OCI-LY3 (cell line): ENCODE measurements around the gene PKP1.

Experiments used
- H2AFZ ChIP-seq: fragments of 200-600, 300-600 bp; shearing (Covaris generic); 2 replicates; pipeline ENCODE4 v1.6.0; 2014; ENCODE audit warnings: antibody characterized with exemption, low read depth, low read length
- H3K27ac ChIP-seq: fragments of 200-600, 300-600 bp; sonication (generic); 2 replicates; pipeline ENCODE4 v1.5.1; 2014; ENCODE audit warnings: mild to moderate bottlenecking, low read length, moderate library complexity, mixed read lengths
- H3K27me3 ChIP-seq: fragments of 200-600, 300-600 bp; sonication (generic); 2 replicates; pipeline ENCODE4 v1.6.1; 2014; ENCODE audit warnings: low read depth, low read length, mixed read lengths
- H3K36me3 ChIP-seq: fragments of 200-600, 300-600 bp; sonication (generic); replicated peaks from 2 replicates; pipeline ENCODE3; 2014; ENCODE audit warnings: low read depth, low read length, mixed read lengths
- H3K4me1 ChIP-seq: fragments of 300-600, 200-600 bp; sonication (generic); 2 replicates; pipeline ENCODE4 v1.6.1; 2014; ENCODE audit warnings: low read length, mixed read lengths
- H3K4me2 ChIP-seq: fragments of 200-600, 300-600 bp; sonication (generic); 2 replicates; pipeline ENCODE4 v1.6.1; 2014; ENCODE audit warnings: low read length, mixed read lengths
- H3K4me3 ChIP-seq: fragments of 300-600, 200-600 bp; sonication (generic); 2 replicates; pipeline ENCODE4 v1.5.1; 2014; ENCODE audit warnings: antibody characterized with exemption, mild to moderate bottlenecking, low read length, moderate library complexity
- H3K79me2 ChIP-seq: fragments of 300-600, 200-600 bp; shearing (Covaris generic); 2 replicates; pipeline ENCODE4 v1.6.1; 2014; ENCODE audit warnings: mild to moderate bottlenecking, low read length, mixed read lengths
- H3K9ac ChIP-seq: fragments of 300-600, 200-600 bp; shearing (Covaris generic); 2 replicates; pipeline ENCODE4 v1.6.0; 2014; ENCODE audit warnings: mild to moderate bottlenecking, low read length, moderate library complexity
- H3K9me3 ChIP-seq: fragments of 200-600, 300-600 bp; shearing (Covaris generic); 2 replicates; pipeline ENCODE4 v1.6.1; 2014; ENCODE audit warnings: low read length, mixed read lengths; ENCODE audit not compliant: insufficient read depth
- H4K20me1 ChIP-seq: fragments of 200-600, 300-600 bp; sonication (generic); 2 replicates; pipeline ENCODE4 v1.6.1; 2016; ENCODE audit warnings: low read length, mixed read lengths; ENCODE audit not compliant: insufficient read depth
- EZH2phosphoT487 ChIP-seq: fragments of 200-600 bp; shearing (Covaris generic); IDR thresholded peaks from 2 replicates; pipeline ENCODE4 v1.6.1; 2018; ENCODE audit warnings: antibody characterized with exemption, mixed run types, low read depth
- TF ChIP-seq, protein P1 (sequence below): fragments of 200-600, 300-600 bp; sonication (generic); IDR thresholded peaks from 2 replicates; pipeline ENCODE4 v1.5.1; 2014; ENCODE audit warnings: antibody characterized with exemption, low read length, low read depth

The PKP1 gene

DNA sequence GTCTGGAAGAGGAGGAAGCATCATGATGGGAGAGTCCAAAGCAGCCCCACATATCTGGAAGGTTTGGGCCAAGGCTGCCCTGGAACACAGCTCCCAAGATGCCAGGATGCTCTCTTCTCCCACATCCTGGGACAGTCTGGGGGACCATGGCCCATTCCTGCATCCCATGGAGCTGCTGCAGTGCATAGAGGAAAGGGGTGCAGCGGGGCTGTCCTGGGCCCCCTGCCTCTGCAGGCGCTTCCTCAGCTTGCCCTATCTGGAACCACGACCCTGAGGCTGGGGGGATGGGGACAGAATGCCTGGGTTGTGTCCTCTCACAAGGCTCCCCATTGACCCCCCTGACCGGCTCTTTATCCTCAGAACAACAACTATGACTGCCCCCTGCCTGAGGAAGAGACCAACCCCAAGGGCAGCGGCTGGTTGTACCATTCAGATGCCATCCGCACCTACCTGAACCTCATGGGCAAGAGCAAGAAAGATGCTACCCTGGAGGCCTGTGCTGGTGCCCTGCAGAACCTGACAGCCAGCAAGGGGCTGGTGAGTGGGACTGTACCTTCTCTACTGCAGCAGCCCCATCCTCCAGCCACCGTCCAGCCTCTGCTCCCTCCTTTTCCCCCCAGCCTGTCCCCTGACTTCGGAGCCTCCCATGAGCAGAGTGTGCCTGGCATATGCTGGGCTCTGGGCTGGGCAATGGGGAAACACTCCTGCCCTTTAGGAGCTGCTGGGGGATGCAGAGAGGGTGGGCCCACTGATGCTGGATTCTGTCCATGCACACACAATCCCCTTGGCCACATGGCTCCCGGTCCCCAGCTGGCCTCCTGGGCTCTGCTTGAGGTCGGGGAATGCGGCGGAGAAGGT, 39.6 kb downstream of the PKP1 start:
- Histone ChIP-seq H3K4me3 (no peak overlapping the region), H3K4me1 (no peaks in the 10 kb centered on the region), H3K36me3 (no peaks in the 10 kb centered on the region), H3K4me2 (no peak overlapping the region), H3K27ac (no peak overlapping the region), H3K79me2 (no peaks in the 10 kb centered on the region), H3K9me3 (no peaks in the 10 kb centered on the region), H4K20me1 (no peaks in the 10 kb centered on the region), H2AFZ (no peak overlapping the region), H3K27me3 (peaks cover 40% of the 10 kb centered on the region), H3K9ac (no peak overlapping the region)
- no peak for TF ChIP-seq EZH2phosphoT487
- TF ChIP-seq, protein P1, sequence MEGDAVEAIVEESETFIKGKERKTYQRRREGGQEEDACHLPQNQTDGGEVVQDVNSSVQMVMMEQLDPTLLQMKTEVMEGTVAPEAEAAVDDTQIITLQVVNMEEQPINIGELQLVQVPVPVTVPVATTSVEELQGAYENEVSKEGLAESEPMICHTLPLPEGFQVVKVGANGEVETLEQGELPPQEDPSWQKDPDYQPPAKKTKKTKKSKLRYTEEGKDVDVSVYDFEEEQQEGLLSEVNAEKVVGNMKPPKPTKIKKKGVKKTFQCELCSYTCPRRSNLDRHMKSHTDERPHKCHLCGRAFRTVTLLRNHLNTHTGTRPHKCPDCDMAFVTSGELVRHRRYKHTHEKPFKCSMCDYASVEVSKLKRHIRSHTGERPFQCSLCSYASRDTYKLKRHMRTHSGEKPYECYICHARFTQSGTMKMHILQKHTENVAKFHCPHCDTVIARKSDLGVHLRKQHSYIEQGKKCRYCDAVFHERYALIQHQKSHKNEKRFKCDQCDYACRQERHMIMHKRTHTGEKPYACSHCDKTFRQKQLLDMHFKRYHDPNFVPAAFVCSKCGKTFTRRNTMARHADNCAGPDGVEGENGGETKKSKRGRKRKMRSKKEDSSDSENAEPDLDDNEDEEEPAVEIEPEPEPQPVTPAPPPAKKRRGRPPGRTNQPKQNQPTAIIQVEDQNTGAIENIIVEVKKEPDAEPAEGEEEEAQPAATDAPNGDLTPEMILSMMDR = no peak

DNA sequence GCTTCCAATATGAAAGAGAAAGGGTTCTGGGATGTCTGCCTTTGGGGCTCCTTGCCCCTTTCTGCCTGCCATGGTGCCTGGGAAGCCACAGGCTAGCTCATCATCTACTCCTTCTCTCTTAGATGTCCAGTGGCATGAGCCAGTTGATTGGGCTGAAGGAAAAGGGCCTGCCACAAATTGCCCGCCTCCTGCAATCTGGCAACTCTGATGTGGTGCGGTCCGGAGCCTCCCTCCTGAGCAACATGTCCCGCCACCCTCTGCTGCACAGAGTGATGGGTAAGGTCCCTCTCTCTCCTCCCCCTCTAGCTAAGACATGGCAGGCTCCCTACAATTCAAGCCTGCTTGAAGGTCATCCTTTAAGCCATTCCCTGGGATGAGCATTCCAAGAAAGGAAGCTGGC, 41.0 kb downstream of the PKP1 start:
- no peak overlapping the region for H3K4me3 ChIP-seq
- H3K27ac ChIP-seq = no peak overlapping the region
- H3K36me3 ChIP-seq = no peaks in the 10 kb centered on the region
- no peaks in the 10 kb centered on the region for H3K9me3 ChIP-seq
- no peaks in the 10 kb centered on the region for H3K4me1 ChIP-seq
- H3K27me3 ChIP-seq = peaks cover 37% of the 10 kb centered on the region
- no peak overlapping the region for H2AFZ ChIP-seq
- H3K4me2 ChIP-seq = no peak overlapping the region
- no peak overlapping the region for H3K9ac ChIP-seq
- TF ChIP-seq EZH2phosphoT487 = no peak
- TF ChIP-seq, protein P1 = no peak
- H3K79me2 ChIP-seq = no peaks in the 10 kb centered on the region
- H4K20me1 ChIP-seq = no peaks in the 10 kb centered on the region

DNA sequence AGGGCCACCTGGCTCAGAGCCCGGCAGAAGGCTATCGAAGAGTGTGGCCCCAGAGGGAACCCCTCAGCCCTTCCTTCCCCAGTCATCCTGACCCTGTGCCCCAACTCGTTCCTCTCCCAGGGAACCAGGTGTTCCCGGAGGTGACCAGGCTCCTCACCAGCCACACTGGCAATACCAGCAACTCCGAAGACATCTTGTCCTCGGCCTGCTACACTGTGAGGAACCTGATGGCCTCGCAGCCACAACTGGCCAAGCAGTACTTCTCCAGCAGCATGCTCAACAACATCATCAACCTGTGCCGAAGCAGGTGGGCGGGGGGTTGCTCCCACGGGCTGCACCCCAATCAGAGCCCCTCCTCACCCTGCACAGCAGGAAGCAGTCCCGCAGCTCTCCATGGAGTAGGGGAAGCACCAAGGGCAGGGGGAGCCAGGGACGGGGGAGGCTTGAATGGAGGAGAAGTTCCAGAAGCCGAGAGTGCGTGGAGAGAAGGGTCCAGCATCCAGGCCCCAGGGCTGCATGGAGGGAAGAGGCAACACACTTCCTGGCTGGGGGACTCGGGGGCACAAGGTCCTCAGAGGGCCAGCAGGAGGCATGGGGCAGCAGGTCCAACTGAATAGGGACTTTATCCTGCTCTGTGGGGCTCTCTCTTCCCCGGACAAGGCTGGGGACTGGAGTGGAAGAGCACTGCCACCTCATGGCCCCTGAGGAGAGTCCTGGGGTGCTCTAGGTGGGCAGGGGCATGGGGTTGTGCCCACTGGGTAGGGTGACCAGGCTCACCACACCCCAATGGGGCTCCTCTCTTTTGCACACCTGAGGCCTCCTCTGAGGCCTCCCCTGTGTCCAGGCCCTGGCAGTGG, 41.7 kb downstream of the PKP1 start:
- H3K79me2 ChIP-seq = no peaks in the 10 kb centered on the region
- H2AFZ ChIP-seq = no peak overlapping the region
- H3K36me3 ChIP-seq = no peaks in the 10 kb centered on the region
- H3K27me3 ChIP-seq = peaks cover 35% of the 10 kb centered on the region
- no peak overlapping the region for H3K4me3 ChIP-seq
- no peaks in the 10 kb centered on the region for H4K20me1 ChIP-seq
- no peak for TF ChIP-seq EZH2phosphoT487
- TF ChIP-seq, protein P1 = no peak
- H3K4me1 ChIP-seq = no peaks in the 10 kb centered on the region
- no peak overlapping the region for H3K9ac ChIP-seq
- no peak overlapping the region for H3K4me2 ChIP-seq
- no peaks in the 10 kb centered on the region for H3K9me3 ChIP-seq
- H3K27ac ChIP-seq = no peak overlapping the region

DNA sequence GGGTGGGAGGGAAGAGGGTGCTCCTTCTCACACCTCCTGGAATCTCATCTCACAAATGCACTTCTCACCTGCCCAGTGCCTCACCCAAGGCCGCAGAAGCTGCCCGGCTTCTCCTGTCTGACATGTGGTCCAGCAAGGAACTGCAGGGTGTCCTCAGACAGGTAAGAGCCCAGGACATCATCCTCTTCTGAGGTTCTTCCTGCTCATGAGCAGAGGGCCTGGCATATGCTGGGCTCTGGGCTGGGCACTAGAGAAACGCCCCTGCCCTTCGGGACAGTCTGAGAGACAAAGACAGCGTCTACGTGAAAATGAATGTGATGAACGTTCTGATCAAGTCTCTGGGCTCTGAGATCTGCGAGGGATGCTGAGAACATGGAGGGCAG, 42.4 kb downstream of the PKP1 start:
- TF ChIP-seq, protein P1 = no peak
- no peak for TF ChIP-seq EZH2phosphoT487
- no peaks in the 10 kb centered on the region for H3K9me3 ChIP-seq
- no peak overlapping the region for H3K27ac ChIP-seq
- no peaks in the 10 kb centered on the region for H3K79me2 ChIP-seq
- H3K9ac ChIP-seq = no peak overlapping the region
- no peaks in the 10 kb centered on the region for H4K20me1 ChIP-seq
- H2AFZ ChIP-seq = no peak overlapping the region
- no peak overlapping the region for H3K4me2 ChIP-seq
- no peak overlapping the region for H3K4me3 ChIP-seq
- H3K4me1 ChIP-seq = no peaks in the 10 kb centered on the region
- H3K27me3 ChIP-seq = peaks cover 35% of the 10 kb centered on the region
- no peaks in the 10 kb centered on the region for H3K36me3 ChIP-seq
